PFSK-1 (cell line): Measurements from ENCODE around the gene TTLL6.

Experiments used
- POLR2AphosphoS5 ChIP-seq: IDR thresholded peaks from 2 replicates; pipeline ENCODE4 v1.6.1; 2012; ENCODE audit warnings: low read depth, mild to moderate bottlenecking, control low read depth, low read length, moderate library complexity
- SIN3A ChIP-seq: IDR thresholded peaks from 2 replicates; pipeline ENCODE4 v1.6.1; 2012; ENCODE audit warnings: mild to moderate bottlenecking, low read length, moderate library complexity, borderline replicate concordance; ENCODE audit not compliant: insufficient read depth
- TAF1 ChIP-seq: IDR thresholded peaks from 2 replicates; pipeline ENCODE4 v1.6.1; 2012; ENCODE audit warnings: low read length, control low read depth, borderline replicate concordance; ENCODE audit not compliant: insufficient read depth
- TF ChIP-seq, protein P1 (sequence below), 2 experiments: IDR thresholded peaks; 2 replicates each; pipeline versions ENCODE4 v1.6.1 to v1.8.0; 2011 to 2012; ENCODE audit warnings: low read depth in 2 of 2, low read length in 2 of 2, control low read depth in 1 of 2, inconsistent platforms in 1 of 2, mild to moderate bottlenecking in 1 of 2, moderate library complexity in 1 of 2; ENCODE audit not compliant: insufficient read depth in 1 of 2

DNA sequence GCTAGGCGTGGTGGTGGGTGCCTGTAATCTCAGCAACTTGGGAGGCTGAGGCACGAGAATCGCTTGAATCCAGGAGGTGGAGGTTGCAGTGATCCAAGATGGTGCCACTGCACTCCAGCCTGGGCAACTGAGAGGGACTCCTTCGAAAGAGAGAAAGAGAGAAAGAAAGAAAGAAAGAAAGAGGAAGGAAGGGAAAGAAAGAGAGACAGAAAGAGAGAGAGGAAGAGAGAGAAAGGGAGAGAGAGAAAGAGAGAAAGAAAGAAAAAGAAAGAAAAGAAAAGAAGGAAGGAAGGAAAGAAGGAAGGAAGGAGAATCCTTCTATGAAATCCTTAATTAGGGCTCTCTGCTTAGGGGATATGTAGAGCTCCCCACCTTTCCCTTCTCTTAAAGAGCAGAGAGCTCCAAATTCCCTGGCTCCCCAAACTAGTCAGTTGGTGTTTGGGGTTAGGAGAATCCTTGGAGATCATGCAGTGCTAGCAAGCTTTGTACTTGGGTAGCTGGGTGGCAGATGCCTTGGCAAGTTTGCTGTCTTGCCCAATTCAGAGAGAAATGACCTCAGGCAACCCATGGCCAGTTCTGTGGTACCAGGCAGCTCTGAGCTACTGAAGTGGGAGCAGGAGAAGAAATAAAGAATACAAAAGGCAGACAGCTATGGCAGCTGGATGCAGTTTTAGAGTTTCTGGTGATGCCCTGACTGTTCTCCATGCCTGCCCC lies 79.5 kb downstream of the TTLL6 start:
- TF ChIP-seq, protein P1, sequence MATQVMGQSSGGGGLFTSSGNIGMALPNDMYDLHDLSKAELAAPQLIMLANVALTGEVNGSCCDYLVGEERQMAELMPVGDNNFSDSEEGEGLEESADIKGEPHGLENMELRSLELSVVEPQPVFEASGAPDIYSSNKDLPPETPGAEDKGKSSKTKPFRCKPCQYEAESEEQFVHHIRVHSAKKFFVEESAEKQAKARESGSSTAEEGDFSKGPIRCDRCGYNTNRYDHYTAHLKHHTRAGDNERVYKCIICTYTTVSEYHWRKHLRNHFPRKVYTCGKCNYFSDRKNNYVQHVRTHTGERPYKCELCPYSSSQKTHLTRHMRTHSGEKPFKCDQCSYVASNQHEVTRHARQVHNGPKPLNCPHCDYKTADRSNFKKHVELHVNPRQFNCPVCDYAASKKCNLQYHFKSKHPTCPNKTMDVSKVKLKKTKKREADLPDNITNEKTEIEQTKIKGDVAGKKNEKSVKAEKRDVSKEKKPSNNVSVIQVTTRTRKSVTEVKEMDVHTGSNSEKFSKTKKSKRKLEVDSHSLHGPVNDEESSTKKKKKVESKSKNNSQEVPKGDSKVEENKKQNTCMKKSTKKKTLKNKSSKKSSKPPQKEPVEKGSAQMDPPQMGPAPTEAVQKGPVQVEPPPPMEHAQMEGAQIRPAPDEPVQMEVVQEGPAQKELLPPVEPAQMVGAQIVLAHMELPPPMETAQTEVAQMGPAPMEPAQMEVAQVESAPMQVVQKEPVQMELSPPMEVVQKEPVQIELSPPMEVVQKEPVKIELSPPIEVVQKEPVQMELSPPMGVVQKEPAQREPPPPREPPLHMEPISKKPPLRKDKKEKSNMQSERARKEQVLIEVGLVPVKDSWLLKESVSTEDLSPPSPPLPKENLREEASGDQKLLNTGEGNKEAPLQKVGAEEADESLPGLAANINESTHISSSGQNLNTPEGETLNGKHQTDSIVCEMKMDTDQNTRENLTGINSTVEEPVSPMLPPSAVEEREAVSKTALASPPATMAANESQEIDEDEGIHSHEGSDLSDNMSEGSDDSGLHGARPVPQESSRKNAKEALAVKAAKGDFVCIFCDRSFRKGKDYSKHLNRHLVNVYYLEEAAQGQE (IDR thresholded peaks at IDR 0.05; ENCODE audit: insufficient read depth in 1 of 2, low read depth in 2 of 2, low read length in 2 of 2), result no peak
- TF ChIP-seq SIN3A, result no peak
- TF ChIP-seq TAF1, result no peak
- no peak for TF ChIP-seq POLR2AphosphoS5
